GM19240 (cell line): ENCODE measurements around the gene C12orf57.
"Not testable (repeated sequence)": the region's sequence is repeated elsewhere in the genome, so short reads cannot be mapped to it uniquely, and the experiment has no call there.

Experiments used
- DNase-seq: peaks from one replicate; pipeline ENCODE4 v3.0.0; 2011; ENCODE audit warnings: low spot score; ENCODE audit not compliant: insufficient read length

C12orf57 gene

GRCh38 chr12:6943722-6944380, at the start of gene C12orf57, which contains the start of gene RNU7-1:
TSS of gene C12orf57 (plus strand) at chr12:6944022. CDS start at chr12:6944122, 100 bp downstream.
TSS of gene RNU7-1 (plus strand) at chr12:6943816.
- peak; percentile 42 for DNase-seq

- no peak for DNase-seq
Observed at GRCh38 chr12:6894321-6894720, 49.5 kb upstream of the C12orf57 start.

GRCh38 chr12:6896846-6897435, 46.9 kb upstream of the C12orf57 start:
- DNase-seq = no peak

GRCh38 chr12:6899427-6899826, 44.4 kb upstream of the C12orf57 start:
- no peak for DNase-seq

GRCh38 chr12:6899837-6900519, 43.8 kb upstream of the C12orf57 start:
- no peak for DNase-seq

GRCh38 chr12:6902448-6902847, 41.4 kb upstream of the C12orf57 start:
- DNase-seq = no peak

- no peak for DNase-seq
Observed at GRCh38 chr12:6903722-6904121, 40.1 kb upstream of the C12orf57 start.

GRCh38 chr12:6904280-6905276, 39.2 kb upstream of the C12orf57 start, which contains the start of gene LRRC23:
TSS of gene LRRC23 (plus strand) at chr12:6904822. CDS start at chr12:6905634, 812 bp downstream.
- peak; percentile 96 for DNase-seq

- DNase-seq = no peak
Observed at GRCh38 chr12:6905414-6906040, 38.3 kb upstream of the C12orf57 start.

- DNase-seq = not testable (repeated sequence)
Observed at GRCh38 chr12:6908141-6908540, 35.7 kb upstream of the C12orf57 start.

- DNase-seq = no peak
Observed at GRCh38 chr12:6909421-6910145, 34.2 kb upstream of the C12orf57 start.

GRCh38 chr12:6912164-6912935, 31.5 kb upstream of the C12orf57 start:
- DNase-seq = no peak

GRCh38 chr12:6914246-6914946, 29.4 kb upstream of the C12orf57 start, which contains the start of gene ENO2:
TSS of gene ENO2 (plus strand) at chr12:6914580. CDS start at chr12:6915833, 1,253 bp downstream.
- DNase-seq = no peak

GRCh38 chr12:6914947-6915788, 28.7 kb upstream of the C12orf57 start:
- DNase-seq = no peak

GRCh38 chr12:6915789-6916285, 28.0 kb upstream of the C12orf57 start:
- no peak for DNase-seq

- DNase-seq = no peak
Observed at GRCh38 chr12:6916426-6917200, 27.2 kb upstream of the C12orf57 start.
